SIG-M5 (cell line): Measurements from ENCODE around the gene KRTAP27-1.

ENCODE experiments used
- DNase-seq: peaks from one replicate; lab custom pipeline; 2025; lab: John Stamatoyannopoulos, UW

Gene KRTAP27-1

GRCh38 chr21:30337276-30337744 lies at the start of gene KRTAP27-1:
TSS of gene KRTAP27-1 (minus strand) at chr21:30337694. CDS start at chr21:30337668, 26 bp downstream.
- no peak for DNase-seq

- DNase-seq, result no peak
Measured at GRCh38 chr21:30382201-30382600, 44.7 kb upstream of the KRTAP27-1 start.

GRCh38 chr21:30372139-30372770 lies 34.8 kb upstream of the KRTAP27-1 start, which contains the start of gene KRTAP13-2:
TSS of gene KRTAP13-2 (minus strand) at chr21:30372271. CDS start at chr21:30372213, 58 bp downstream.
- DNase-seq, result no peak

- DNase-seq, result no peak
Measured at GRCh38 chr21:30355906-30356305, 18.4 kb upstream of the KRTAP27-1 start.

GRCh38 chr21:30354308-30355005 lies 17.0 kb upstream of the KRTAP27-1 start:
- no peak for DNase-seq

- no peak for DNase-seq
Measured at GRCh38 chr21:30351534-30351933, 14.0 kb upstream of the KRTAP27-1 start.

- DNase-seq, result no peak
Measured at GRCh38 chr21:30349572-30349971, 12.1 kb upstream of the KRTAP27-1 start.

GRCh38 chr21:30348506-30348905 lies 11.0 kb upstream of the KRTAP27-1 start, which contains the start of gene KRTAP23-1:
TSS of gene KRTAP23-1 (minus strand) at chr21:30348606. CDS start at chr21:30348606, 0 bp downstream.
- DNase-seq, result no peak

- DNase-seq, result no peak
Measured at GRCh38 chr21:30345014-30345413, 7.5 kb upstream of the KRTAP27-1 start.

- no peak for DNase-seq
Measured at GRCh38 chr21:30340714-30341573, 3.5 kb upstream of the KRTAP27-1 start.

- no peak for DNase-seq
Measured at GRCh38 chr21:30338717-30339116, 1.2 kb upstream of the KRTAP27-1 start.

- no peak for DNase-seq
Measured at GRCh38 chr21:30337772-30338171, 278 bp upstream of the KRTAP27-1 start.

- DNase-seq, result no peak
Measured at GRCh38 chr21:30336596-30336995, 898 bp downstream of the KRTAP27-1 start.

- no peak for DNase-seq
Measured at GRCh38 chr21:30333736-30334135, 3.8 kb downstream of the KRTAP27-1 start.

GRCh38 chr21:30332681-30333080 lies 4.8 kb downstream of the KRTAP27-1 start:
- DNase-seq, result no peak

- DNase-seq, result no peak
Measured at GRCh38 chr21:30329203-30329875, 8.2 kb downstream of the KRTAP27-1 start.

GRCh38 chr21:30326390-30326789 lies 11.1 kb downstream of the KRTAP27-1 start:
- no peak for DNase-seq

GRCh38 chr21:30320215-30320614 lies 17.3 kb downstream of the KRTAP27-1 start, which contains the start of gene KRTAP26-1:
TSS of gene KRTAP26-1 (minus strand) at chr21:30320315. CDS start at chr21:30320035, 280 bp downstream.
- no peak for DNase-seq

- no peak for DNase-seq
Measured at GRCh38 chr21:30315701-30316100, 21.8 kb downstream of the KRTAP27-1 start.

GRCh38 chr21:30306884-30307283 lies 30.6 kb downstream of the KRTAP27-1 start:
- DNase-seq, result no peak

- no peak for DNase-seq
Measured at GRCh38 chr21:30305136-30305535, 32.4 kb downstream of the KRTAP27-1 start.

GRCh38 chr21:30289215-30289614 lies 48.3 kb downstream of the KRTAP27-1 start, which contains the start of gene KRTAP25-1:
TSS of gene KRTAP25-1 (minus strand) at chr21:30289514. CDS start at chr21:30289490, 24 bp downstream.
- DNase-seq, result no peak
